GM21737 (cell line): Measurements from ENCODE around the gene PGM2L1.
"Not testable (repeated sequence)": the region's sequence is repeated elsewhere in the genome, so short reads cannot be mapped to it uniquely, and the experiment has no call there.

Experiments
- ATAC-seq: cut with Tn5 transposase; IDR thresholded peaks from one replicate; pipeline ENCODE4 v1.9.1; 2021; ENCODE audit warnings: mild to moderate bottlenecking, moderate library complexity; ENCODE audit not compliant: unreplicated experiment

PGM2L1 gene

DNA sequence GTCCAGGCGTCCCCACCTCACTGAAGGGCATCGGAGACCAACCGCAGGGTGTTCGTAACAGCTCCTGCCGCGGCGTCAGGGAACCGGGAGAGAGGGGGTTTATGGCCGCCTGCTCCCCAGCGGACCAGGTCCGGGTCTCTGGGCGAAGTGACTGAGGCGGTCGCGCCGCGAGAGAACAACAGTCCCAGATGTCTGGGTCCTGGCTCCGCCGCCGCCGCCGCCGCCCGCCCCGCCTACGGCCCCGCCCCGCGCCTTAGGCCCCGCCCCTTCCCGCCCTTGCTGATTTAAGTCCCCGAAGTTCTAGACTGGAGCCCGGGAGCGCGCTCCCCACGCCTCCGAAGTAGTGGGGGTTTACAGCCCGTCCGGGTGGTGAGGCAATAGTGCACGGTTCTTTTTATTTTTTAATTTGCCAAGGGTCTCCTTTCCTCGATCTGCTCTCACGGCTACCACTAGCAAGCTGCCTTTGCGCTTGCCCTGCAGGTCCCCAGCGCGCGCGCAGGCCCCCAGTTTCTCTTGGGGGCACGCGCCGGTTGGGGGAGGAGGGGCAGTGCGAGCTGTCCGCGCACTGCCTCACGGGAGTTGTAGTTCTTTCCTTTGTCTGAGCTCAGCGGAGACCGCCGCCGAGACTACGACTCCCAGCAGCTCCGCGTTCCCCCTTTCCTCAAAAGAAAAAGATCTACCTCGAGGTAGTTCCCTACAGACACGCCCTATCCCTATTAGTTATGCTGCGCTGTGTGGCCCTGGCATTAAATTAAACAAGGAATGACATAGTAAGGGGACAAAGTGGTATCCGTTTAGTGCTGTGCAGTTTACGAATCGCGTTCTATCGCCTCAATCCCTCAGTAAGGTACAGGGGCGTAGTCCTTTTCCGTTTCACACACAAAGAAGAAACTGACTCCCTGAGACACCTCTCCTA, at the start of gene PGM2L1:
Gene PGM2L1, minus strand, starts transcription at position 190 of the 916 bp plus-strand sequence. CDS start 272 bp downstream, outside the sequence.
- peak; percentile 92 for ATAC-seq

DNA sequence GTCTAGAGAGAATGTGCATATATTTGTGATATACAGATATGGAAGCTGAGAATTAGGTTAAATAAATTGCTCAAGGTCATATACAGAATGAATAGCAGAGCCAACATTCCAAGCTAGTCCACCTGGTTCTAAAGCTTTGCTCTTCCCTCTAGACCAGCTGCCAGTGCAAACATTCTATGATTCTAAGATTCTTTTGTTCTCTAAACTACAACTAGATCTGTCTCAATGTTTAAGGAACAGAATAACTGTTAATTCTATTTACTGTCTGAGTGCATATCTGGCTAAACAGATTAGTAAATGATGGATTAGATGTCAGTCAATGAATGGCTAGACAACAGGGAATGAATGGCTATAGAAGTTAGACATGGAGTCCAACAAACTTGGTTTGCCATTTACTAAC, 49.5 kb upstream of the PGM2L1 start:
- ATAC-seq: no peak

DNA sequence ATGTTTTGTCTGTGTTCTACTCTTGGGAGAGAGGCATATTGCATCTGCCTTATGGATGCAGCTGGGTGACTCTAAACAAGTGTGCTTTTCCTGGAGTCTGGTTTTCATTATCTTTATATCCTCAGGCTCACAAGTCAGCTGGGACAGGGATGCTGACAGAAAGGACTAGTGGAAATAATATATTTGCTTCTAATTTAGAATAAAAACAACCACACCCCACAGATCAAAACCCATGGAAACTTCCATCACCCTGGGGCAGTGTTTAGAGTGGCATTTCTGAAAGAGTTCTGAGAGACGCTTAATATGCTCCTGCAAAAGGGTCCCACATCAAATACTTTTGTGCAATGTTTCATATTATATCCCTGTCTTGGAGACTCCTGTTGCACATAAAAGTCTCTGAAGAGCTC, 48.3 kb upstream of the PGM2L1 start:
- ATAC-seq: no peak

DNA sequence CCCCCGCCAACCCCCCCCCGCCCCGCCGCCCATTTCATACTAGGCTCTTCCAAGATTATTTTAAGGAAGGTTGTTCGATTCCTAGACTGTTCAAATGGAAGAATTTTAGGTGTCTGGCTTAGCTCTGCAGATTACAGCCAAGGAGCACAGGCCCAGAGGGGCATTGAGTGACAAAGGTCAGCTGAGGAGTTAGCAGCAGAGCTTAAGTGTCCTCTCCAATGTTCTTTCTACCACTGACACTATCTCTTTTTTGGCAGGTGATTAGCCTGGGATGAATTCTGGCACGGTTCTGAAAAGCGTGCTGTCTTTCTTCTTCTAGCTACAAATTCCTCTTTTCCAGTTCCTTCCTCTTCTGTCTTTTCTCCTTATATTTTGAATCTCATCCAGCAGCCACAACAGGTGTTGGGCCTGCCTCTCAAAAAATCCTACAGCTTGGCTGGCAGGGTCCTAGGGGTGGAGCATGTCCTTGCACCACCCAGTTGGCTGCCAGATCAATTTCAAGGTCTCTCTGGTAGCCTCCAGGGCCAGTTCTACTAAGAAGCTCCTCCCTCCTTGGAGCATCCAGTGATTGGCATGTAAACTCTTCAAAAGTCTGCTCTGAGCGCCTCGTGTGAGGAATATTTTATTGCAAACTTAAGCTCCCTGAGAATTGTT, 46.1 kb upstream of the PGM2L1 start:
- ATAC-seq: no peak

DNA sequence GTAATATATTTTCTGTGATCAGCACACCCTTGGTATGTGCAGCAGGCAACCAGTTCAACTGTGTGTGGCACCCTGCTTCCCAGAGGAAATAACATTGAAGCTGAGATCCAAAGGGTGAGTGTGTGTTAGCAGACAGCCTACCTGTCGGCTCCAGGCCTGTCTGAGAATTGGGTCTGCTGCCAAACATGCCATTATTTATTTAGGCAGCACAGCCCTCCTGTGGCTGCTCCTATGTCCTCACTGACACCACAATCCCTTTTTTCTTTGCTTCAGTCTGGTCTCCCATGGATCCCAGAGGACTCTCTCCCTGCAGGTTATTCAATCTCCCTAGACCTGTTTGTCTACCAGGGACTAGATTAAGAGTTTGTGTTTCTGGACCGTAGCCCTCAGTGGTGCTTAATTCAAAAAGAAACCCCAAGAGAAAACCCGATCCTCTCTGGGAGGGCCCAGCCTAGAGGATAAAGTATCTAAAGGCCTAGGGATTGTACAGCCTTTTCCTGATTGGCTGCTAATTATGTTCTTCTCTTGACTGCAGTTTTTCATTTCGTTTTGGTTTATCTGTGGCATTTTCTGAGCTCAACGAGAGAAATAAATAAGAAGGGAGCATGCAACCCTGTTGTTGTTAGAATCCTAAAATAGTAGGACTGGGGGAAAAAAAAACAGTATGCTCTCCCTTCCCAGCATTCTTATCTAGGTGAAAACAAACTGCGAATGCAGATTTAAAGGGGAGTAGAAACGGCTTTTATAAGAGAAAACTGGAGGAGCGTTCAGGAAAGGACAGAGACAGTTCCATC, 45.0 kb upstream of the PGM2L1 start:
- no peak for ATAC-seq

DNA sequence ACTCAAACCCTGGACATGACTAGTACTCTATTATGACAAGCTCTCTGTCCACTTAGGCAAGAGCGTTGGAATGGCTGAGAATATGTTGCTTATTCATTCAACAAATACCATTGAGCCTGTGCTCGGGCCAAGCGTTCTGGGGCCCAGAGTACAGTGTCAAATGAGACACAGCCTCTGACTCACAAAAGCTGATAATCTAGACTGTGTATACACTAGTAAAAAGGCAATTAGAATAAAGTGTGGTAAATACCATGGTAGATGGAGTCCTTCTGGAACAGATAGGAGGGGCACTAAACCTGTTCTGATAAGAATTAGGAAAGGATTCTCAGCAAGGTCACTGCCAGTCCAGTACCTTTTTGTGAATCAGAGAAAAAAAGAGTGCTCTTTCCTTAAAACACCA, 44.4 kb upstream of the PGM2L1 start:
- ATAC-seq: no peak

DNA sequence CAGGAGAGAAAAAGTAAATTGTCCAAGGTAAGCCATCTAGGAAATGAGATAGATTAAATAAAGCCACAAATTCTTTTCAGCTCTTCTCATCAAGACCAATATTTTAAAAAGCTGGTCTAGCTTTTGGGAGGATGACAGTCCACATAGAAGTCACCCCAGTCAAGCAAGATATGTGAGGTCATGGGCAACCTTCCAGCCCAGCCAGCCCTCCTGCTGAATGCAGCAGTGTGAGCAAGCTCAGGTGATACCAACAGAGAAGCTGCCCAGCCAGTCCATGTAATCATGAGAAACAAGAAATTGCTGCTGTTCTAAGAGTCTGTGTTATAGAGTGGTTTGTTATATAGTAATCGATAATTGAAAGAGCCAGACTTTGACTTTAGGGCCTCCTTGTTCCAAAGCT, 40.4 kb upstream of the PGM2L1 start:
- no peak for ATAC-seq

DNA sequence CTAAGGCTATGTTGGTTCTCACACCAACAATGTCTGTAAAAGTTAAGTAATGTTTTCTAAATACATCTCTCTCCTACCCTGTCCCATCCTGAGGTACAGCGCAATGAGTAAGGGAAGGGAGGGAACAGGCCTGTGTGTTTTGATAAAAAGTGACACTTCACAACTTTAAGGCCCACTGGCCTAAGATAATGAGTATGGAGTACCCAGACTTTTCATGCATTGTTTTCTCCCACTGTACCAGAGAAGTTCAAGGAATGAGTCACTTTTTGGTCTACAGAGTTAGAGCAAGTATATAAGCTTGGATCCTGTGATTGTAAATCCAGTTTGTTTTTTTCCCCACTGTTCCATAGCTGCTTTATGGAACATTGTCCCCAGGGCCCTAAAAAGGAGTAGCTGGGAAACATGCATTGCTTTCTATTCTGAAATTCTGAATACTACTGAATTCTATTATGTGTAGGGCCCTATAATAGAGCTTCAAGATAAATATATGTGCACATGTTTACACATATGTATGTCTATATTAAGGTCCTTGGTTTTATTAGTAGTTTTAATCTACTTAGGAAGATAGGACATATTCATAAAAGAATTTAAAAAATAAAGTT, 39.3 kb upstream of the PGM2L1 start:
- no peak for ATAC-seq

DNA sequence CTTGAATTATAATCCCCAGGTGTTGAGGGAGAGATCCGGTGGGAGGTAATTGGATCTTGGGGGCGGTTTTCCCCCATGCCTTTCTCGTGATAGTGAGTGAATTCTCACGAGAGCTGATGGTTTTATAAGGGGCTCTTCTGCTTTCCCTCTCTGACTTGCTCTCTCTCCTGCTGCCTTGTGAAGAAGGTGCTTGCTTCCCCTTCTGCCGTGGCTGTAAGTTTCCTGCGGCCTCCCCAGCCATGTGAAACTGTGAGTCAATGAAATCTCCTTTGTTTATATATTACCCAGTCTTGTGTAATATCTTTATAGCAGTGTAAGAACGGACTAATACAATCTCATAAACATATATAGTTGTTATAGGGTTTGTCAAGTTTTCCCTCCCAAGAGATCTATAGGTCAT, 36.3 kb upstream of the PGM2L1 start:
- no peak for ATAC-seq

DNA sequence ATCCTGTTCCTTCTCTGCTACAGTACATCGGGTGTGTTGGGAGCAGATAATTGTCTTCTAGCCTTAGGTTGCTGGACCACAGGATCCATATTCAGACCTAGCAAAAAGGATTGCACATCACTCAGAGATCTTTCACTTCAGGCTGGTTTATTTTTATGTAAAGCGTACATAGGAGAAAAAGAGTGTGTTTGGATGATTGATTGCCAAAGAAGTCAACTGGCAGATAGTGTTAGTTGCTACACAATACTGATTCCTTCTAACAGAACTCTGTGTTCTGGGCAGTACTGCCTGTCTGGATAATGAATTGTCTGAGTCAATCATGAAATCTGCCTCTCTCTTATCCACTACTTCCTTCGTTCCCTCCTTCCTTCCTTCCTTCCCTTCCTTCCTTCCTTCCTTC, 31.0 kb upstream of the PGM2L1 start:
- ATAC-seq: no peak

DNA sequence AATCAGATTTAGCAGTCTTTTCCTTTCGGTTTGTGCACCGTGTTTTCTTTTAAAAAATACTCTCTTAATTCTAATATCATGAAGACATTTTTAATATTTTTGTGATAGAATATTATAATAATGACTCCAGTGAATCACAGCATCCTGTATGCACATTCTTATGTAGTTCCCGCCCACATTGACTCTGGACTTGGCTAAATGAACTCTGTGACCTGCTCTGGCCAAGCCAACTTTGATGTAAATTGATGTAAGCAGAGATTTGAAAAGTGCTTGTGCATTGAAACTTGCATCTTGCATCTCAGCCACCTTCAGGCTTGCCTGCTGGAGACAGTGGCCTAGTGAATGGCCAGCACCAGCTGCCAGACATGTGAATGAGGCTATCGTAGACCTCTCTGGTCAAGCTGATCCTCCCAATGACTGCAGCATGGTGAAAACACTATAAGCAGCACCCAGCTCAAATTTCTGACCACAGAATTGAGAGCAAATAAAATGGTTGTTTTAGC, 29.2 kb upstream of the PGM2L1 start:
- no peak for ATAC-seq

DNA sequence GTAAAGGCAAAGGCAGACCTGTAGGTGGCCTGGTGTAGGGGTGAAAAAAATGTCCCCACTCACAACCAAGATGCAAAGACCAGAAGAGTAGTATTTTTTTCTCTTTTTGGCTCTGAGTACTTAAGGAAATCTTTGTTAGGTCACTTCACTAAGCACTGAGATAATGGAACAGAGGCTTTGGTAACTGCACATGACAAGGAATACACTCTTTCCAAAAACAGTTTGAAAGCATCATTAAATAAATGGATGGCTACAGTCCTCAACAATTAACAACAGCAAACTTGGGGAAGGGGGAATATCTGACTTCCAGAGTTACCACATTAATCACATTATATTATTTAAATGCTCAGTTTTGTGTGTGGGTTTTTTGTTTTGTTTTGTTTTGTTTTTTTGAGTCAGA, 26.9 kb upstream of the PGM2L1 start:
- ATAC-seq: no peak

DNA sequence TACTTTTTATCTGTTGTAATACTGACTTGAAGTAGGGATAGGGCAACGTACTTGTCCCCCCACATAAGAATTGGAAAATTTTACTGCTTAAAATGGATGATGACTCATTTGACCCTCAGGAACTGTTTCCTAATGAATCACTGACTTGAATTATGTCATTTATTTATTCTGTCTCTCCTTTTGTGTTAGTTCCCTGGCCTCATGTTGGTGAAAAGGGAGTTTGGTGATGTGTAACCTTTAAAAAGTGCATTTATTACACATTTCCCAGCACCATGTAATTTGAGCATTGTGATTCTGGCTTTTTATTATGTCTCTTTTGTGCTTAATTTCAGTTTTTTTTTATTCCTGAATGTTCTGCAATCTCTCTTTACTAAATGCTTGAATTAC, 20.3 kb upstream of the PGM2L1 start:
- no peak for ATAC-seq

DNA sequence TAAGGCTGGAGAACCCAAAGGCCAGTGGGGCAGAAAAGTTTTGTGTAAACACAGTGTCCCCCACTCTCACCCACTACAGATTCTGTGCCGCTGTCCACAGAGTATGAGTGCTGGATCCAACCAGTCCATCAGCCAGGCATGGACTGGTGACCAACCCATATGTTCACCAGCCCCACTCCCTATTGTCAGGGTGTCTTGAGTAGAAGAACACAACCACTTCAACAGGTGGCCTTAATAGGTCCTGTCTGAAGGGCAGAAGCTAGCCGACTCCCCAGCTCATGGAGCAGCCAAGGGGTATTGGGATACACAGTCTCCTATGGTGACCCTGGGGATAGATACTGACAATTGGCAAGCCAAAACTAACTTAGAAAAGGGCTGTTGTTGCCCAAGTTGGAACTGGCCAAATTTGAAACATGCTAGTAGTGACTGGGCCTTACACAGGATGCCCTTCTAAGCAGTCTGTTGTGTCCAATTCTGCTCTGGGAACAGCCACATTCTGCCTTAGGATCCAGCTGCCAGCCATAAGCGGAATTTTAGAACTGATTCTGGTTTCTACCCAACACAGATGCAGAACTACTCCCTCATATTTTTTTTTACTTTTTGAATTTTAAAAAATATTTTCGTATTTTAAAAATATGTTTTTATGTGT, 19.8 kb upstream of the PGM2L1 start:
- ATAC-seq: no peak

DNA sequence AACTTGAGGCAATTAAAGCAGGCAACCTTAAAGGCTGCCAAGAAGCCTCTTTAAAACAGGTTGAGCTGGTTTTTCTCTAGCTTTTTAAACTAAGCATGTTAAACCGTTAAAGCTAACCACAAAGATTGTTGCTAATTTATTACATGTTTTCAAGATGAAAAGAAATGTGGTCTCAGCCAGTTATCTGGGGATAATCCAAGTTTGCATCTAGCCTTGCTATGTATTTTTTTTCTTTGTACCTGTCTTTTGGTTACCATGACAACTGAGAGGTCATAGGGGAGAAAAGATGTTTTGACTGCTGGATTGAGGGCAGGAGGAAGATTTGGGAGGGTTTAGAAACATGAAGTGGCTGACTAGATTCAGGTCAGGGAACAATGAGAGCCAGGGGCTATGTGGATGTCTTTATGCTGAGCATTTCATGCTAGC, 19.2 kb upstream of the PGM2L1 start:
- ATAC-seq: no peak

DNA sequence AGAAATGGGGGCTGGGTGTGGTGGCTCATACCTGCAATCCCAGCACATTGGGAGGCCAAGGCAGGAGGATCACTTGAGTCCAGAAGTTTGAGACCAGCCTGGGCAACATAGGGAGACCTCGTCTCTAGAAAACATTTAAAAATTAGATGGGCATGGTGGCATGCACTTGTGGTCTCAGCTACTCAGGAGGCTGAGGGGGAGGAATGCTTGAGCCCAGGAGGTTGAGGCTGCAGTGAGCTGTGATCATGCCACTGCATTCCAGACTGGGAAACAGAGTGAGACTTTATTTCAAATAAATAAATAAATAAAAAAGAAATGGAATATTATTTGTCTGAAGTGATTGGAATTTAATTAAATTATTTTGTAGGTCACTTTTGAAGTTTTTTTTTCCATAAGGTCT, 18.7 kb upstream of the PGM2L1 start:
- ATAC-seq: not testable (repeated sequence)

DNA sequence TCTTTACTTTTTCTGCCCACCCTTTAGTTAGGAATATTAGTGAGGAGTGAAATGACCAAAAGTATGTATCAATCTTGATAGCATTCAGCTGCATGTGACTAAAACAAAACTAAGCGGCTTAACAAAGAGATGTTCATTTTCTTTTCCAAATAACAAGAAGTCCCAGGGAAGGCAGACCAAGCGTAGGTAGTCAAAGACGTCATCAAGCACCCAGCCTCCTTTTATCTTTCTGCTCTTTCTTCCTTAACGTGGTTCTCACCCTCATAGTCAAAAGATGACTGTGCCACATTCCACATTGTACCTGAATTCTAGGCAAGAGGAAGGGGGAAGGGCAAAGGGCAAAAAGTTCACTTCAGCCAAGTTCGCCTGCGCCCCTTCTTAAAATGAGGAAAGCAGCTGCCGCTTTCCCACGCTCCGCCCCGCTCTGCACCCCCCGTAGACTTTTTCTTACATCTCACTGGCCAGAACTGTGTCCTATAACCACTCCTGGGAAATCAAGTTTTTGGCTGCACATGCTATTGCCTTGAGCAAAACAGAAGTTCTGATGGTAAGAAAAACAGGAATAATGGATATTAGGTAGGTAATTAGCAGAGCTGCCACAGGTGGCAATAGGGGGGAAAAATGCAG, 14.6 kb upstream of the PGM2L1 start:
- ATAC-seq: no peak

DNA sequence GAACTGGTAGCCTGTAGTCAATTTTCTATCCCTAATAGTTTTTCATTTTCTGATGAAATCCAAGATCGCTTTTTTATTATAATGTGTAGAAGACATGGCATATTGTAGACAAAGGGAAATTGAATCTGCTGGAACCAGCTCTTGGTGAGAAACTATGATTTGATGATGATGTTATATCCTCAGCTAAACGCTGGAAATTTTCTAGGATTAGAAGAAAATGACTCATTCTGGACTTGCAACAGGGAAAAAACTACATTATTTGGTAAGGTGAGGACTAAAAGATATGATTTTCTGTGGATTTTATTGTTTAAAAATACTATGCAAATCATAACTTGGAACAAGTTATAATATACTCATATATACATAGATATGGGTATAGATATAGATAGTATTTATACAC, 14.1 kb upstream of the PGM2L1 start:
- ATAC-seq: no peak

DNA sequence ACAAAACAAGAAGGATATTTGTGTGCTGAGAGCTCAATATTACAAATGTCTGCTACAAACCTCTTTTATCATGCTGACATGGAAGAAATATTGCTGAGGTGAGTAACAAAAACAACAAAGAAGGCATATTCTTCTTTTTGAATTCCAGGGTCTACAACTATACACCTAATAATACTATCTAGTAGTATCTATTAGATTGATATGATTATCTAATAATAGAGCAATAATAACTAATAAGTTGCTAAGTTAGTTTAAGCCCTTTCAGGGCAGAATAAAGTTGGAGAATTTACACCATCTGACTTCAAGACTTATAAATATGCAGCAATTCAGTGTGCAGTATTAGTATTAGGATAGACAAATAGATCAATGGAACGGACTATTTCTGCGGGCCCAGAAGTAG, 11.4 kb upstream of the PGM2L1 start:
- ATAC-seq: no peak
